WTC11 (cell line): Measurements from ENCODE around the gene TPBGL. TPM values are rescaled to one million over a fixed set of nuclear protein-coding genes. Genes with fewer than 3 reads are reported as not detected.

Source experiments
- ATAC-seq: fragments of 200-7000 bp; cut with Tn5 transposase; 2 replicates; pipeline ENCODE4 v1.10.0; 2021; ENCODE audit warnings: mild to moderate bottlenecking, moderate library complexity
- CTCF ChIA-PET: fragments of 300-600 bp; sonication (Branson Sonifier 250); formaldehyde crosslinking; loops from one replicate; lab custom pipeline; 2021; ENCODE audit warnings: antibody characterized with exemption; lab: Charles Lee
- POLR2A ChIA-PET: fragments of 350-600 bp; sonication (Branson Sonifier 250); formaldehyde crosslinking; loops from one replicate; lab custom pipeline; 2021; ENCODE audit warnings: antibody characterized with exemption; lab: Charles Lee
- DNase-seq: peaks from one replicate; pipeline ENCODE4 v3.0.0; 2021; ENCODE audit warnings: low spot score
- H3K27ac Mint-ChIP-seq: 2 replicates; pipeline ENCODE4 v1.8.0; 2021; ENCODE audit warnings: mixed read lengths
- H3K27me3 Mint-ChIP-seq: 2 replicates; pipeline ENCODE4 v1.8.0; 2021; ENCODE audit warnings: low read depth, mild to moderate bottlenecking, moderate library complexity, mixed read lengths
- H3K36me3 Mint-ChIP-seq: 2 replicates; pipeline ENCODE4 v1.8.0; 2021; ENCODE audit warnings: mixed read lengths
- H3K4me1 Mint-ChIP-seq: 2 replicates; pipeline ENCODE4 v1.8.0; 2022; ENCODE audit warnings: mixed read lengths
- H3K4me3 Mint-ChIP-seq: 2 replicates; pipeline ENCODE4 v1.8.0; 2021; ENCODE audit warnings: mild to moderate bottlenecking, moderate library complexity, mixed read lengths
- H3K9me3 Mint-ChIP-seq: 2 replicates; pipeline ENCODE4 v1.8.0; 2021; ENCODE audit warnings: mixed read lengths
- ATF1 ChIP-seq: sonication (generic); formaldehyde crosslinking; IDR thresholded peaks from 2 replicates; pipeline ENCODE4 v1.8.1; 2023; ENCODE audit warnings: mild to moderate bottlenecking, moderate library complexity, missing genetic modification reagents
- ATF3 ChIP-seq: sonication (generic); formaldehyde crosslinking; conservative IDR thresholded peaks from 2 replicates; pipeline ENCODE4 v1.8.1; 2022; ENCODE audit warnings: mild to moderate bottlenecking, missing genetic modification reagents
- ELF4 ChIP-seq: sonication (generic); formaldehyde crosslinking; IDR thresholded peaks from 2 replicates; pipeline ENCODE4 v1.8.1; 2022; ENCODE audit warnings: low read depth, mild to moderate bottlenecking, moderate library complexity, missing genetic modification reagents
- HMGXB4 ChIP-seq: sonication (generic); formaldehyde crosslinking; IDR thresholded peaks from 2 replicates; pipeline ENCODE4 v1.8.1; 2023; ENCODE audit warnings: mild to moderate bottlenecking, moderate library complexity, missing genetic modification reagents
- IRF1 ChIP-seq: sonication (generic); formaldehyde crosslinking; IDR thresholded peaks from 2 replicates; pipeline ENCODE4 v1.8.0; 2023; ENCODE audit warnings: missing genetic modification reagents
- MAX ChIP-seq: sonication (generic); formaldehyde crosslinking; IDR thresholded peaks from 2 replicates; pipeline ENCODE4 v1.8.0; 2022; ENCODE audit warnings: mild to moderate bottlenecking, missing genetic modification reagents
- OVOL2 ChIP-seq: fragments of 250-450 bp; sonication (Bioruptor Pico); IDR thresholded peaks from 2 replicates; pipeline ENCODE4 v1.9.0; 2021; ENCODE audit warnings: mild to moderate bottlenecking, borderline replicate concordance
- PREB ChIP-seq: sonication (generic); formaldehyde crosslinking; IDR thresholded peaks from 2 replicates; pipeline ENCODE4 v1.8.1; 2022; ENCODE audit warnings: mild to moderate bottlenecking, missing genetic modification reagents, moderate library complexity, borderline replicate concordance
- TP53 ChIP-seq: sonication (generic); formaldehyde crosslinking; IDR thresholded peaks from 2 replicates; pipeline ENCODE4 v1.8.1; 2023; ENCODE audit warnings: mild to moderate bottlenecking, missing genetic modification reagents
- USF2 ChIP-seq: sonication (generic); formaldehyde crosslinking; IDR thresholded peaks from 2 replicates; pipeline ENCODE4 v1.8.1; 2023; ENCODE audit warnings: mild to moderate bottlenecking, missing genetic modification reagents, moderate library complexity
- ZNF281 ChIP-seq: sonication (generic); formaldehyde crosslinking; IDR thresholded peaks from 2 replicates; pipeline ENCODE4 v1.8.0; 2023; ENCODE audit warnings: mild to moderate bottlenecking, missing genetic modification reagents
- ZNF416 ChIP-seq: fragments of 250-450 bp; sonication (Bioruptor Pico); IDR thresholded peaks from 2 replicates; pipeline ENCODE4 v1.9.0; 2021; ENCODE audit warnings: mild to moderate bottlenecking, inconsistent platforms
- ZNF532 ChIP-seq: fragments of 250-450 bp; sonication (Bioruptor Pico); IDR thresholded peaks from 2 replicates; pipeline ENCODE4 v1.9.0; 2021; ENCODE audit warnings: mild to moderate bottlenecking, borderline replicate concordance
- total RNA-seq: library from RNA; stranded (reverse); gene quantifications from 3 replicates; pipeline ENCODE4 v1.2.3, GENCODE V29; 2021

The TPBGL gene
- total RNA-seq, 1 experiment from 2014 or later: 0.37 TPM

- Mint-ChIP-seq H3K9me3 (no peaks in the 10 kb centered on the region), H3K4me3 (no peak overlapping the region), H3K4me1 (peaks cover 12% of the 10 kb centered on the region), H3K36me3 (no peaks in the 10 kb centered on the region), H3K27me3 (peaks cover 62% of the 10 kb centered on the region), H3K27ac (no peak overlapping the region)
- ChIA-PET CTCF (interaction anchor here (0.7 to 6.9 kb wide), 9 partner anchors 11 to 104 kb away, joined by 3 to 111 read pairs (median 5); no protein-coding TSS in a partner anchor), POLR2A (no interaction called here)
- DNase-seq (no peak), ATAC-seq (no peak)
- TF ChIP-seq ELF4 (CRISPR knock-in tag): no peak
- no peak for TF ChIP-seq TP53 (CRISPR knock-in tag)
- no peak for TF ChIP-seq HMGXB4 (CRISPR knock-in tag)
- no peak for TF ChIP-seq ATF3
- no peak for TF ChIP-seq USF2 (CRISPR knock-in tag)
- TF ChIP-seq ZNF532 (CRISPR knock-in tag): no peak
- no peak for TF ChIP-seq MAX
- TF ChIP-seq ZNF416 (CRISPR knock-in tag): no peak
- TF ChIP-seq OVOL2 (CRISPR knock-in tag): no peak
- TF ChIP-seq ATF1 (CRISPR knock-in tag): no peak
Observed at GRCh38 chr11:75244052-75244814, 3.7 kb downstream of the TPBGL start.

GRCh38 chr11:75245356-75246005 lies 4.9 kb downstream of the TPBGL start:
- DNase-seq (no peak), ATAC-seq (peak; percentile 53)
- no peaks in the 10 kb centered on the region for H3K9me3 Mint-ChIP-seq
- H3K4me1 Mint-ChIP-seq: peaks cover 4% of the 10 kb centered on the region
- H3K27ac Mint-ChIP-seq: no peak overlapping the region
- H3K27me3 Mint-ChIP-seq: peaks cover 60% of the 10 kb centered on the region
- ChIA-PET CTCF (interaction anchor here (0.8 to 6.9 kb wide), 12 partner anchors 9 to 213 kb away, joined by 3 to 111 read pairs (median 5); no protein-coding TSS in a partner anchor), POLR2A (interaction anchor here (0.5 kb wide), 1 partner anchor 612 kb away, joined by 3 read pairs; no protein-coding TSS in a partner anchor)
- H3K36me3 Mint-ChIP-seq: no peaks in the 10 kb centered on the region
- TF ChIP-seq TP53 (CRISPR knock-in tag): no peak
- TF ChIP-seq PREB (CRISPR knock-in tag): no peak
- no peak for TF ChIP-seq ZNF281
- TF ChIP-seq IRF1: no peak
- no peak for TF ChIP-seq OVOL2 (CRISPR knock-in tag)
- no peak for TF ChIP-seq HMGXB4 (CRISPR knock-in tag)
- no peak overlapping the region for H3K4me3 Mint-ChIP-seq
